ENCODE results near the gene IL25.

DNA sequence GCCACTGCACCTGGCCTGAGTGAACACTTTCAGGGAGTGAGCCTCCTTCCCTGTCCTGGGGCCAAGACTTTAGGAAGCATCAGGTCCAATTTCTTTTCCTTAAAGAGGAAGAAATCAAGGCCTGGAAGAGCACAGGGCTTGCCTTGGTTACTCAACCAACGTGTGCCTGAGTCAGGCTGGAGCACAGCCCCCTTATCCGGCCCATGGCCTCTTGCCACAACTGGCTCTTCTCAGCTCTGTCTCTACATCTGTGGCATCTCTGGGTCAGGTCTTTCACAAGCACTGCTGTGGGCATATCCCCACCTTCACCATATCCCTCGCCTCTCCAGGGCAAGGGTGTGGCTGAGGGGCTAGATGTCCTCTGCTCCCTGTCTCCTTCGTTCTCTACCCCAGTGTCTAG lies 28.7 kb downstream of the IL25 start:
- TF ChIP-seq MAFK (IDR thresholded peaks at IDR 0.05; ENCODE audit: partially characterized antibody): no peak
- no peak for TF ChIP-seq ESRRA (IDR thresholded peaks at IDR 0.05; ENCODE audit: borderline replicate concordance, low read length)
- TF ChIP-seq, protein P1, sequence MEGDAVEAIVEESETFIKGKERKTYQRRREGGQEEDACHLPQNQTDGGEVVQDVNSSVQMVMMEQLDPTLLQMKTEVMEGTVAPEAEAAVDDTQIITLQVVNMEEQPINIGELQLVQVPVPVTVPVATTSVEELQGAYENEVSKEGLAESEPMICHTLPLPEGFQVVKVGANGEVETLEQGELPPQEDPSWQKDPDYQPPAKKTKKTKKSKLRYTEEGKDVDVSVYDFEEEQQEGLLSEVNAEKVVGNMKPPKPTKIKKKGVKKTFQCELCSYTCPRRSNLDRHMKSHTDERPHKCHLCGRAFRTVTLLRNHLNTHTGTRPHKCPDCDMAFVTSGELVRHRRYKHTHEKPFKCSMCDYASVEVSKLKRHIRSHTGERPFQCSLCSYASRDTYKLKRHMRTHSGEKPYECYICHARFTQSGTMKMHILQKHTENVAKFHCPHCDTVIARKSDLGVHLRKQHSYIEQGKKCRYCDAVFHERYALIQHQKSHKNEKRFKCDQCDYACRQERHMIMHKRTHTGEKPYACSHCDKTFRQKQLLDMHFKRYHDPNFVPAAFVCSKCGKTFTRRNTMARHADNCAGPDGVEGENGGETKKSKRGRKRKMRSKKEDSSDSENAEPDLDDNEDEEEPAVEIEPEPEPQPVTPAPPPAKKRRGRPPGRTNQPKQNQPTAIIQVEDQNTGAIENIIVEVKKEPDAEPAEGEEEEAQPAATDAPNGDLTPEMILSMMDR (IDR thresholded peaks at IDR 0.05): no peak
- no peak for TF ChIP-seq POLR2A (IDR thresholded peaks at IDR 0.05; ENCODE audit: low read length)
- TF ChIP-seq, protein P2, sequence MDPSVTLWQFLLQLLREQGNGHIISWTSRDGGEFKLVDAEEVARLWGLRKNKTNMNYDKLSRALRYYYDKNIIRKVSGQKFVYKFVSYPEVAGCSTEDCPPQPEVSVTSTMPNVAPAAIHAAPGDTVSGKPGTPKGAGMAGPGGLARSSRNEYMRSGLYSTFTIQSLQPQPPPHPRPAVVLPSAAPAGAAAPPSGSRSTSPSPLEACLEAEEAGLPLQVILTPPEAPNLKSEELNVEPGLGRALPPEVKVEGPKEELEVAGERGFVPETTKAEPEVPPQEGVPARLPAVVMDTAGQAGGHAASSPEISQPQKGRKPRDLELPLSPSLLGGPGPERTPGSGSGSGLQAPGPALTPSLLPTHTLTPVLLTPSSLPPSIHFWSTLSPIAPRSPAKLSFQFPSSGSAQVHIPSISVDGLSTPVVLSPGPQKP (IDR thresholded peaks at IDR 0.05; ENCODE audit: low read depth, low read length): no peak

Measured in A549 (cell line).